HG02610 (cell line): Measurements from ENCODE around the gene ANKRD63.

Experiments
- ATAC-seq: cut with Tn5 transposase; IDR thresholded peaks from one replicate; pipeline ENCODE4 v1.9.1; 2021; ENCODE audit warnings: mild to moderate bottlenecking, moderate library complexity; ENCODE audit not compliant: unreplicated experiment

ANKRD63 gene

GRCh38 chr15:40280260-40281056 is 2.4 kb downstream of the ANKRD63 start:
- no peak for ATAC-seq

- no peak for ATAC-seq
Measured at GRCh38 chr15:40279437-40280141, 3.3 kb downstream of the ANKRD63 start.

- ATAC-seq = no peak
Measured at GRCh38 chr15:40278026-40278425, 4.8 kb downstream of the ANKRD63 start.

- ATAC-seq = no peak
Measured at GRCh38 chr15:40277471-40277870, 5.4 kb downstream of the ANKRD63 start.

GRCh38 chr15:40276927-40277326 is 5.9 kb downstream of the ANKRD63 start:
- no peak for ATAC-seq

- no peak for ATAC-seq
Measured at GRCh38 chr15:40275954-40276353, 6.9 kb downstream of the ANKRD63 start.

GRCh38 chr15:40275523-40275922 is 7.3 kb downstream of the ANKRD63 start:
- no peak for ATAC-seq

GRCh38 chr15:40274350-40275274 is 8.3 kb downstream of the ANKRD63 start:
- no peak for ATAC-seq

GRCh38 chr15:40273428-40273827 is 9.4 kb downstream of the ANKRD63 start:
- ATAC-seq = no peak

- no peak for ATAC-seq
Measured at GRCh38 chr15:40272485-40273056, 10.3 kb downstream of the ANKRD63 start.

GRCh38 chr15:40271685-40272484 is 11.0 kb downstream of the ANKRD63 start:
- no peak for ATAC-seq

GRCh38 chr15:40270246-40270995 is 12.4 kb downstream of the ANKRD63 start:
- ATAC-seq = no peak

- ATAC-seq = no peak
Measured at GRCh38 chr15:40269604-40270003, 13.3 kb downstream of the ANKRD63 start.

- ATAC-seq = no peak
Measured at GRCh38 chr15:40267670-40268069, 15.2 kb downstream of the ANKRD63 start.

GRCh38 chr15:40266828-40267304 is 16.0 kb downstream of the ANKRD63 start:
- no peak for ATAC-seq

- ATAC-seq = no peak
Measured at GRCh38 chr15:40265875-40266274, 17.0 kb downstream of the ANKRD63 start.

- ATAC-seq = no peak
Measured at GRCh38 chr15:40265355-40265754, 17.5 kb downstream of the ANKRD63 start.

GRCh38 chr15:40264321-40265153 is 18.3 kb downstream of the ANKRD63 start:
- no peak for ATAC-seq
